ENCODE data around the gene PTPRM. TPM values are rescaled to one million over a fixed set of nuclear protein-coding genes. Genes with fewer than 3 reads are reported as not detected.

Gene PTPRM
- polyA plus RNA-seq, 2 of the 4 experiments (the other 2 are of a cell fraction), result 44.5 to 199 TPM

GRCh38 chr18:8217051-8217564 lies 650.0 kb downstream of the PTPRM start:
- Histone ChIP-seq H3K4me2 (no peak overlapping the region), H3K9me3 (no peaks in the 10 kb centered on the region), H3K27ac (no peak overlapping the region), H3K4me3 (no peak overlapping the region), H3K4me1 (peaks cover 12% of the 10 kb centered on the region)
- WGBS (ENCODE audit: missing lambda C conversion rate), result 97% methylated on average over 8 of the region's 8 CpGs
- ATAC-seq (no peak), FAIRE-seq (no peak), DNase-seq (ENCODE audit: low read depth in 1 of 2, low spot score in 1 of 2) (no peak)
- CTCF ChIA-PET, result no interaction called here
- TF ChIP-seq SREBF2 (IDR thresholded peaks at IDR 0.05) (no peak), GATA3 (IDR thresholded peaks at IDR 0.05; ENCODE audit: borderline replicate concordance) (no peak), RNF2 (IDR thresholded peaks at IDR 0.05; ENCODE audit: borderline replicate concordance, low read depth) (no peak), HOXB13 (CRISPR knock-in tag; IDR thresholded peaks at IDR 0.05; ENCODE audit: low read depth) (no peak), HEYL (CRISPR knock-in tag; IDR thresholded peaks at IDR 0.05) (no peak), POLR2A (IDR thresholded peaks at IDR 0.05; ENCODE audit: low read length) (no peak), HES2 (IDR thresholded peaks at IDR 0.05) (no peak), RAD21 (conservative IDR thresholded peaks at IDR 0.05 in 1 of 2, IDR thresholded peaks at IDR 0.05 in 1 of 2) (no peak), ZFP36 (IDR thresholded peaks at IDR 0.05; ENCODE audit: borderline replicate concordance, partially characterized antibody) (no peak), NPAS2 (CRISPR knock-in tag; IDR thresholded peaks at IDR 0.05; ENCODE audit: borderline replicate concordance) (no peak)
- TF ChIP-seq, protein P1, sequence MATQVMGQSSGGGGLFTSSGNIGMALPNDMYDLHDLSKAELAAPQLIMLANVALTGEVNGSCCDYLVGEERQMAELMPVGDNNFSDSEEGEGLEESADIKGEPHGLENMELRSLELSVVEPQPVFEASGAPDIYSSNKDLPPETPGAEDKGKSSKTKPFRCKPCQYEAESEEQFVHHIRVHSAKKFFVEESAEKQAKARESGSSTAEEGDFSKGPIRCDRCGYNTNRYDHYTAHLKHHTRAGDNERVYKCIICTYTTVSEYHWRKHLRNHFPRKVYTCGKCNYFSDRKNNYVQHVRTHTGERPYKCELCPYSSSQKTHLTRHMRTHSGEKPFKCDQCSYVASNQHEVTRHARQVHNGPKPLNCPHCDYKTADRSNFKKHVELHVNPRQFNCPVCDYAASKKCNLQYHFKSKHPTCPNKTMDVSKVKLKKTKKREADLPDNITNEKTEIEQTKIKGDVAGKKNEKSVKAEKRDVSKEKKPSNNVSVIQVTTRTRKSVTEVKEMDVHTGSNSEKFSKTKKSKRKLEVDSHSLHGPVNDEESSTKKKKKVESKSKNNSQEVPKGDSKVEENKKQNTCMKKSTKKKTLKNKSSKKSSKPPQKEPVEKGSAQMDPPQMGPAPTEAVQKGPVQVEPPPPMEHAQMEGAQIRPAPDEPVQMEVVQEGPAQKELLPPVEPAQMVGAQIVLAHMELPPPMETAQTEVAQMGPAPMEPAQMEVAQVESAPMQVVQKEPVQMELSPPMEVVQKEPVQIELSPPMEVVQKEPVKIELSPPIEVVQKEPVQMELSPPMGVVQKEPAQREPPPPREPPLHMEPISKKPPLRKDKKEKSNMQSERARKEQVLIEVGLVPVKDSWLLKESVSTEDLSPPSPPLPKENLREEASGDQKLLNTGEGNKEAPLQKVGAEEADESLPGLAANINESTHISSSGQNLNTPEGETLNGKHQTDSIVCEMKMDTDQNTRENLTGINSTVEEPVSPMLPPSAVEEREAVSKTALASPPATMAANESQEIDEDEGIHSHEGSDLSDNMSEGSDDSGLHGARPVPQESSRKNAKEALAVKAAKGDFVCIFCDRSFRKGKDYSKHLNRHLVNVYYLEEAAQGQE (IDR thresholded peaks at IDR 0.05), result no peak
- POLR2A ChIA-PET, result no interaction called here

- POLR2A ChIA-PET, result no interaction called here
- ATAC-seq, result no peak
- TF ChIP-seq POLR2A (IDR thresholded peaks at IDR 0.05; ENCODE audit: low read length), result no peak
- no peak for TF ChIP-seq ESRRA (IDR thresholded peaks at IDR 0.05; ENCODE audit: borderline replicate concordance, low read length)
- no peak for TF ChIP-seq MAZ (IDR thresholded peaks at IDR 0.05; ENCODE audit: borderline replicate concordance, low read depth, low read length)
- TF ChIP-seq SMC3 (IDR thresholded peaks at IDR 0.05), result no peak
- TF ChIP-seq, protein P2, sequence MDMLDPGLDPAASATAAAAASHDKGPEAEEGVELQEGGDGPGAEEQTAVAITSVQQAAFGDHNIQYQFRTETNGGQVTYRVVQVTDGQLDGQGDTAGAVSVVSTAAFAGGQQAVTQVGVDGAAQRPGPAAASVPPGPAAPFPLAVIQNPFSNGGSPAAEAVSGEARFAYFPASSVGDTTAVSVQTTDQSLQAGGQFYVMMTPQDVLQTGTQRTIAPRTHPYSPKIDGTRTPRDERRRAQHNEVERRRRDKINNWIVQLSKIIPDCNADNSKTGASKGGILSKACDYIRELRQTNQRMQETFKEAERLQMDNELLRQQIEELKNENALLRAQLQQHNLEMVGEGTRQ (IDR thresholded peaks at IDR 0.05), result no peak
- TF ChIP-seq ATOH8 (CRISPR knock-in tag; IDR thresholded peaks at IDR 0.05; ENCODE audit: low read depth), result no peak
- no peak for TF ChIP-seq NFE2L2 (conservative IDR thresholded peaks at IDR 0.05; ENCODE audit: low read length)
- no peak for TF ChIP-seq HOXB5 (CRISPR knock-in tag; IDR thresholded peaks at IDR 0.05)
- no peak for TF ChIP-seq EP300 (IDR thresholded peaks at IDR 0.05)
Measured at GRCh38 chr18:8218197-8218596, 651.1 kb downstream of the PTPRM start.

More at GRCh38 chr18:8218197-8218596, 651.1 kb downstream of the PTPRM start:
- H3K9me3 ChIP-seq, result no peaks in the 10 kb centered on the region
- H3K4me2 ChIP-seq, result no peak overlapping the region
- H3K4me1 ChIP-seq, result peaks cover 2% of the 10 kb centered on the region; the same call in 1 of the 3 replicates
- WGBS (ENCODE audit: missing lambda C conversion rate), result 84% methylated on average over 4 of the region's 4 CpGs
- H3K27ac ChIP-seq, result no peak overlapping the region
- DNase-seq (ENCODE audit: low read depth in 1 of 2, low spot score in 1 of 2), result no peak
- CTCF ChIA-PET, result no interaction called here
- no peak overlapping the region for H3K4me3 ChIP-seq
- no peak for FAIRE-seq
